GM18502 (cell line): ENCODE data around the gene SLC25A33.

Experiments
- ATAC-seq: cut with Tn5 transposase; IDR thresholded peaks from one replicate; pipeline ENCODE4 v1.9.1; 2021; ENCODE audit warnings: mild to moderate bottlenecking; ENCODE audit not compliant: unreplicated experiment, poor library complexity

SLC25A33 gene

DNA sequence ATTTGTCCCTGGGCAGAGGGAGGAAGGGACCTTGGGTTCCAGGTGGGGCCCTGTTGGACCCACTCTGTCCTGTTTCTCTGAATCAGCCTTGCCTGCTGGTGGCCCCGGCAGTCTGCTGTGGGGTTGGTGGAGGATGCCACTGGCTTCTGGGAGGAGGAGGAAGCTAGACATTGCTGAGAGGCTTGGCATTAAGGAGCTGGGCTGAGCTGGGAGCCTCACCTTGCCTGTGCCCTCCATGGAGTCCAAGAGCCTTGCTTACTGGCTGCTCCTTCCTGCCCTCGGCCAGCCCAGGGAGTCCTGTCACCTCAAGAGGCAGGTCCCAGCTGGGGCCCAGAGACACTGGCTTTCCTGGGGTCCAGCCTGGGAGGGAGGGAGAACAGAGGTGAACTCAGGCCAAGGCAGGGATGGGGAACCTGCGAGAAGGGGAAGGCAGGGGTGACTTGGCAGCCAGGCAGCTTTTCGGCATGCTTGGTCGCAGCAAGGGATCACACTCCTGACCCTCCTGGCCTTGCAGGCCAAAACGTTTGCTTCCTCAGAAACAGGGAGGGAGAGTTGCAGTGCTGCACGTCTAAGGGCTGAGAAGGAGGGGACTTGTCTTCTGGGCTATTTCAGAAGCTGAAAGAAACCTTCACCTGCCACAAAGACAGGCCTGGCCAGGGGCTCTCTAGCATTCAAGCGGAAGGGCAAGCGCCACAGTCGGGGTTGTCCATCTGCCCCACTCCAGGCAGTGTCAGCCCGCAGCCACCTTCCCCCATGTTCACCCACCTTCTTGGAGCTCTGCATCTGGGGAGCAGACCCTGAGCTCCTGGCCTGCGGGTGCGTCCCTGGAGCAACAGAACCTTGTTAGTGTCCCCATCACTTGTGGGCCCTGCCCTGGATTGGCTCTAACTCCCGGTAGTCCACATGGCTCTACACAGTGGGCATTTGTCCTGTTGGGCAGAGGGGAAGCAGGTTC is 58.4 kb downstream of the SLC25A33 start:
- ATAC-seq, result no peak

- no peak for ATAC-seq
Observed at GRCh38 chr1:9598316-9598700, 59.0 kb downstream of the SLC25A33 start.

- ATAC-seq, result no peak
Observed at GRCh38 chr1:9599741-9600140, 60.5 kb downstream of the SLC25A33 start.

DNA sequence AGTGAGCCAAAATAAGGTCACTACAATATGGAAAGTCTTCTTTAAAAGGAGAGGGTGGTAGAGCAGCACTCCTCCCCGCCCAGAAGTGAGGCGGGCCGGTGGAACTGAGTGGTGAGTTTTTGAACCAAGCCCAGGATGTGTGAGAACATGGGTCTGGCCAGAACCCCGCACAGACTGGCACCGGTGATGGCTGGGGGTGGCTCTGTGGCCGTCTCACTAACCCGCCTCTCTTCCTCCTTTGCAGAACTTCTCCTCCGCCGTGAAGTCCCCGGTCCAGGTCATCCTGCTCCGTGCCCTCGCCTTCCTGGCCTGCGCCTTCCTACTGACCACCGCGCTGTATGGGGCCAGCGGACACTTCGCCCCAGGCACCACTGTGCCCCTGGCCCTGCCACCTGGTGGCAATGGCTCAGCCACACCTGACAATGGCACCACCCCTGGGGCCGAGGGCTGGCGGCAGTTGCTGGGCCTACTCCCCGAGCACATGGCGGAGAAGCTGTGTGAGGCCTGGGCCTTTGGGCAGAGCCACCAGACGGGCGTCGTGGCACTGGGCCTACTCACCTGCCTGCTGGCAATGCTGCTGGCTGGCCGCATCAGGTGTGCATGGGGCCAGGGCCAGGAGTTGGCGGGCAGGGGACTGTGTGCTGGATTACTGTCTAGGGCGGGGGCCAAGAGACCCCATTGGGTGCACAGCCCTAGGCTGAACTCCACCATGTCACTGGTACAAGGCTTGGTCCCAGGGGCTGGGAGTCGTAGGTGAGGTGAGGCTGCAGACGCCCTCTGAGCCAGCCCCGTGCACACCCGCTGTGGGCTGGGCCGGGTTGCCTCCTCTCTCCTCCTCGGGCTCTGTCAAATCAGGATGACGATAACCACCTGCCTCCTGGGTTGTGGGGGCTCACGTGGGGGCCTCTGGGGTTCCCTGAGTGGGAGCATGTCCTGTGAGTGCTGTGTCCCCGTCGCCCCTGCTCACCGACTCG is 61.9 kb downstream of the SLC25A33 start:
- ATAC-seq, result no peak

GRCh38 chr1:9601942-9602793 is 62.9 kb downstream of the SLC25A33 start:
- no peak for ATAC-seq

GRCh38 chr1:9602794-9603167 is 63.5 kb downstream of the SLC25A33 start:
- no peak for ATAC-seq

GRCh38 chr1:9603307-9603706 is 64.0 kb downstream of the SLC25A33 start:
- no peak for ATAC-seq

DNA sequence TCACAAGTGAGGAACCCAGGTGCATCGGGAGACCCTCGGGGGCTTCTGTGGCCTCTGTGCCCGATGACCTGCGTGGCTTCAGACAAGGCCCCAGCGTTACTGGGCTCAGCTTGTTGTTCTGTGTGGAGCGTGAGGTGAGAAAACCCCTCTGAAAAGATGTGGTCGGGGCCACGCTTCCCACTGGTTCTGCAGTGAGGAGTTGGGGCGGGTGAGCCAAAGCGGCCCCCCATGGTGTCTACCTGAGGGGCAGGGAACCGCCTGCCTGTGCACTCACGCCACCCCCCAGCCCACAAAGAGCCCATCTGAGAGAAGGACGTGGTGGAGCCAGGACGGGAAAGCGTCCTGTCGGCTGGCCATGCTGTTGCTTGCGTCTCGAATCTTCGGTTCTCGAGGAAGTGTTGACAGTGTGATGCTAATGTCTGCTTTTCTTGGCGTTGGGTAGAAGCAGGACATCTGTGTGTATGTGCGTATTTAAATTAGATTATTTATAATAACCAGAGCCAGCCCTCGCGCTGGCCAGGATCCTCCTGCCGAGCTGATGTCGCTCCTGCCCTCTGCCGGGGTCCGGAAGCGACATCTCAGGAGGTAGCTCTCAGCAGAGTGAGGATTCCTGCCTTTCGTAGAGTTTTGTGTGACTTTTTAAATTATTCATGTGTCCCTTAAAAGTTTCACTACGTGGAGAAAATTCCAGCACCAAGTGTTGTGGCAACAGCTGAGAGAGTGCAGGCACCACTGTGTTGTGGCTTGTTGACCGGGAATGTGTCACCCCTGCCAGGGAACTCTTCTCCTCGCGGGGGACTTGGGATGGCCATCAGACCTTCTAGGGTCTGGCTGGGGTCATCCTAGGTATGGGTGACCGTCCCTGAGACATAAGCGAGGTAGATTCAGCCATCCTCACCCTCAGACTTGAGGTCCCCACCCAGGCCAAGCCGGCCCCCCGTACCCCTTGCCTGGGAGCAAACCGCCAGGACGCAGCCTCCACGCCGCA is 64.8 kb downstream of the SLC25A33 start:
- ATAC-seq, result no peak

DNA sequence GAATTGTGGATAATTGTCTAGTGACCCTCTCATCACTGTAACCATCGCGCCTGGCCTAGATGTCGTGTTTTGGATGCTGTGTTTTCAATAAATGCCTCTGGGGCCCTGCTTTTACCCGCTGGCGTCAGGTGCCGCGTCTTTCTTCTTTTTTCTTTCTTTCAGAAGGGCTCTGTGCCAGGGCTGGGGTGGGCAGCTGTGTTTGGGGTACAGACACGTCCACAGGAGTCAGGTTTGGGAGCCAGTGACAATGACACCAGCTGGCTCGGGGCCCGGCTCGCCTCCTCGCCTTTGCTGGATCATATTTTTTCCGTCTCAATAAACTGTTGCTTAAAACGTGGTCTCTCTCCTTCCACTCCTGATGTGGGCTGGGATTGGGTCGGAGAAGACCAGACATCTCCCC is 65.6 kb downstream of the SLC25A33 start:
- no peak for ATAC-seq

DNA sequence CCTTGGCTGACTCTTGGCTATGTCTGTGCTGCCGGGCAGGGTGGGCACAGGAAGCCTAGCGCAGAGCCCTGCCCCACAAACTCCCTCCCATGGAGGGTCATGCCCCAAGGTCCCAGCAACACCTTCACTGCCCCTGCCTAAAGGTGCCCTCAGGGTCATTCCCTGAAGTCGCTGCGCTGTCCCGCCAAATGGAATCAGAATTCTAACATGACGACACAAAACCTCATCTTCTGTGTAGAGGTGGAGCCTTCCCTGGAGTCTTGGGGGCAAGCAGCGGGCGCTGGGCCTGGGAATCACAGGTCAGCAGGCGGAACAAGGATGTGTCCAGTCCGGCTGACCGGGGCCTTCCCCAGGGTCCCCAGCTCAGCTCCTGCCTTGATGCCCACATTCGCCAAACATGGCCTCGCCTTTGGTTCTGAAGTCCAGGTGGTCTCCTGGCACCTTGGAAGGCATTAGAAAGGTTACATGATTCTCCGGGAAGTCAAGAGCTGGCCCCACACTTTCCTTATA is 66.7 kb downstream of the SLC25A33 start:
- no peak for ATAC-seq

- no peak for ATAC-seq
Observed at GRCh38 chr1:9606458-9606857, 67.2 kb downstream of the SLC25A33 start.

DNA sequence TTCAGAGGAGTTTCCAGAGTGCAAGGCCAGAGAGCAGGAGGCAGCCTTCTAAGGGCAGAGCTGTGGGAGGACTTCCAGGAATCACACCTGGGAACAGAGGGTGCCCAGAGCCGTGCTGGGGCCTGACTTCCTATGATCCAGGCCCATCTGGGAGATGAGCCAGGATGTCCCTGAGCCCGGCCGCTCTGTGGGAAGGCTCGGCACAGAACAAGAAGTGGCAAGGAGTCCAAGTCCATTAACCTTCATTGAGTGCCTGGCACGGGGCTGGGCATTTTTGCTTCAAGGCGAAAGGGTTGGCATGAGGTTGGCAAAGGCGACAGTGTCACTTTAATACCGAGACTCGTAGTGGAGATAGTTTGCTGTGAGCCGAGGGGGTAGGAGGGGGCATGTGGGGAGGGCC is 67.7 kb downstream of the SLC25A33 start:
- no peak for ATAC-seq

DNA sequence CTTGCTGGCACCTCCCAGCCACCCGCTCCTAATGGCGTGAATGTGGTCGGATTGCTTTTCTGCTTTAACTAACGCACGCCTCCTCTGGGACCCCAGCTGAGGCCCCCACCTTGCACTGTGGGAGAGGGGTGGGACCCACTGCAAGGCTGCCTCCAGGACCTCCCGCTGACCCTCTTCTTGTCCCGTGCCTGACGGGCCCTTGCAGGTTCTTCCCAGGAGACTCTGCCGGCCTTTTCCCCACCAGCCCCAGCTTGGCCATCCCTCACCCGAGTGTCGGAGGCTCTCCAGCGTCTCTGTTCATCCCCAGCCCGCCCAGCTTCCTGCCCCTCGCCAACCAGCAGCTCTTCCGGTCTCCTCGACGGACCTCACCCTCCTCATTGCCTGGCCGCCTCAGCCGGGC is 68.1 kb downstream of the SLC25A33 start:
- ATAC-seq, result no peak

- ATAC-seq, result no peak
Observed at GRCh38 chr1:9609998-9610397, 70.7 kb downstream of the SLC25A33 start.

DNA sequence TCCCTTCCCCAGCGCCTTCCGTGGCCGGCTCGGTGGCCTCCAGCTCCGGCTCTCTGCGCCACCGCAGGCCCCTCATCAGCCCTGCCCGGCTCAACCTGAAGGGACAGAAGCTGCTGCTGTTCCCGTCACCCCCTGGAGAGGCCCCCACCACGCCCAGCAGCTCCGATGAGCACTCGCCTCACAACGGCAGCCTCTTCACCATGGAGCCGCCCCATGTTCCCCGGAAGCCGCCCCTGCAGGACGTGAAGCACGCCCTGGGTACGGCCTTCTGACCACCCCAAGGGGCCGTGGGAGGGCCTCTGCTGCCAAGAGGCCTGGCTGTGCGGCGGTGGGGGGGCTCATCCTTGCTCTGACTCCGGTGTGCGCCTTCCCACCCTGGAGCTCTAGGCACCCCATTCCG is 71.3 kb downstream of the SLC25A33 start:
- ATAC-seq, result no peak

DNA sequence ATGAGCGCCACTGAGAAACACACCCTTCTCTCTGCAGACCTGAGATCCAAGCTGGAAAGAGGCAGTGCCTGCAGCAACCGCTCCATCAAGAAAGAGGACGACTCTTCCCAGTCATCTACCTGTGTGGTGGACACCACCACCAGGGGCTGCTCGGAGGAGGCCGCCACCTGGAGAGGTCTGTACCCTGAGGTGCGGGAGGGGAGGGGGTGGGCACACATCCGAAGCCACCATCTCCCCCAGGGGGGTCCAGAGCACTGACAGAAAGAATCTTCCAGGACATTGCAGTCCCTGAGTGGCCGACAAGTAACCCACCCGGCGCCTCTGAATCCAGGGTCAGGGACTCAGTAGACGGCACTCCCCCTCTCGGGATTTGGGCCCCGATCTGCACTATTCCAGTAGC is 72.5 kb downstream of the SLC25A33 start:
- no peak for ATAC-seq

- ATAC-seq, result no peak
Observed at GRCh38 chr1:9612162-9612845, 73.0 kb downstream of the SLC25A33 start.

GRCh38 chr1:9612871-9613624 is 73.8 kb downstream of the SLC25A33 start:
- ATAC-seq, result no peak
